Jurkat, Clone E6-1 (cell line): Measurements from ENCODE around the gene CIC.

ENCODE experiments used
- DNase-seq: peaks from one replicate; pipeline ENCODE4 v3.0.0-alpha.2; 2011; ENCODE audit warnings: low read depth, low spot score
- H3K4me3 ChIP-seq: 2 replicates; pipeline ENCODE4 v1.5.1; 2011; ENCODE audit warnings: mild to moderate bottlenecking, low read length, control low read depth, moderate library complexity

CIC gene

GRCh38 chr19:42284066-42284501 lies 15.0 kb downstream of the CIC start:
- peak overlapping the region; percentile 24 for H3K4me3 ChIP-seq
- DNase-seq = no peak

GRCh38 chr19:42284591-42285341 lies 15.7 kb downstream of the CIC start:
- H3K4me3 ChIP-seq = peak overlapping the region; percentile 76
- no peak for DNase-seq

GRCh38 chr19:42285541-42285941 lies 16.5 kb downstream of the CIC start:
- no peak for DNase-seq
- peak overlapping the region; percentile 76 for H3K4me3 ChIP-seq

- no peak for DNase-seq
- H3K4me3 ChIP-seq = no peak overlapping the region; the same call in 1 of the 2 replicates
Measured at GRCh38 chr19:42285988-42286348, 16.9 kb downstream of the CIC start.

GRCh38 chr19:42286349-42287016 lies 17.4 kb downstream of the CIC start:
- H3K4me3 ChIP-seq = no peak overlapping the region
- DNase-seq = no peak

GRCh38 chr19:42287017-42287826 lies 18.2 kb downstream of the CIC start:
- no peak for DNase-seq
- H3K4me3 ChIP-seq = no peak overlapping the region

- no peak for DNase-seq
- no peak overlapping the region for H3K4me3 ChIP-seq
Measured at GRCh38 chr19:42287827-42288107, 18.7 kb downstream of the CIC start.

- DNase-seq = no peak
- H3K4me3 ChIP-seq = no peak overlapping the region
Measured at GRCh38 chr19:42288387-42288786, 19.3 kb downstream of the CIC start.

GRCh38 chr19:42288881-42289555 lies 20.0 kb downstream of the CIC start:
- DNase-seq = no peak

GRCh38 chr19:42289556-42290041 lies 20.5 kb downstream of the CIC start:
- DNase-seq = no peak
- H3K4me3 ChIP-seq = no peak overlapping the region

More at GRCh38 chr19:42288881-42289555, 20.0 kb downstream of the CIC start:
- H3K4me3 ChIP-seq = no peak overlapping the region

GRCh38 chr19:42290136-42290522 lies 21.1 kb downstream of the CIC start:
- no peak for DNase-seq
- no peak overlapping the region for H3K4me3 ChIP-seq

GRCh38 chr19:42290523-42291434 lies 21.7 kb downstream of the CIC start:
- H3K4me3 ChIP-seq = no peak overlapping the region
- no peak for DNase-seq

GRCh38 chr19:42291435-42291810 lies 22.4 kb downstream of the CIC start:
- H3K4me3 ChIP-seq = no peak overlapping the region
- DNase-seq = no peak

- DNase-seq = no peak
- no peak overlapping the region for H3K4me3 ChIP-seq
Measured at GRCh38 chr19:42292042-42292960, 23.2 kb downstream of the CIC start.

GRCh38 chr19:42292963-42293362 lies 23.9 kb downstream of the CIC start:
- no peak overlapping the region for H3K4me3 ChIP-seq
- no peak for DNase-seq

- no peak for DNase-seq
Measured at GRCh38 chr19:42293540-42293939, 24.5 kb downstream of the CIC start.

GRCh38 chr19:42293948-42294347 lies 24.9 kb downstream of the CIC start:
- no peak overlapping the region for H3K4me3 ChIP-seq
- no peak for DNase-seq

More at GRCh38 chr19:42293540-42293939, 24.5 kb downstream of the CIC start:
- H3K4me3 ChIP-seq = no peak overlapping the region
